Esophagus mucosa (tissue), 1 donor: ENCODE results near the gene PLCB1. TPM values are rescaled to one million over a fixed set of nuclear protein-coding genes. Genes with fewer than 3 reads are reported as not detected.

Source experiments
- ATAC-seq: fragments of 200-7000 bp; cut with Tn5 transposase; one replicate; pipeline ENCODE4 v1.9.1; 2020
- total RNA-seq: library from RNA; stranded (reverse); gene quantifications from one replicate; pipeline ENCODE4 v1.2.4, GENCODE V29; 2023
- donor health status: DM: yes; HTN: yes; CAD: no.

The PLCB1 gene
- total RNA-seq, 1 donor from 2014 or later = 2.7 TPM

DNA sequence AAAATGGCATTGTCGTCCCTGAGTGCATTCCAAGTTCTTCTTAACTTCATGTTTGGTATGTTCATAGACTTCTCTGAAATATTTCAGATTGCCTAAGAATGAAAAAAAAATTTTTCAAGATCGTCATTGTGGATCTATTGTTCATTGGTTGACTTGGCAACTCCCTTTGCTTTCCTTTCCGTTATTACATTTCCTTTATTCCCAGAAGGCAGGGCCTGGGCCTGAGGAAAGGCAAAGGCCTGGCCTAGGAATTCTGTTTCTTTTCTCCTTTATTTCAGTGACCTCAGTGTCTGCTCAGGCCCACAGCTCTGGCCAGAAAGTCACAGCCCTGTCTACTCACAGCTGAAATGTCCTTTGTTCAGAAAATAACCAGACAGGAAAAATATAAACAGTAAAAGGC, 535.2 kb downstream of the PLCB1 start:
- ATAC-seq = no peak

DNA sequence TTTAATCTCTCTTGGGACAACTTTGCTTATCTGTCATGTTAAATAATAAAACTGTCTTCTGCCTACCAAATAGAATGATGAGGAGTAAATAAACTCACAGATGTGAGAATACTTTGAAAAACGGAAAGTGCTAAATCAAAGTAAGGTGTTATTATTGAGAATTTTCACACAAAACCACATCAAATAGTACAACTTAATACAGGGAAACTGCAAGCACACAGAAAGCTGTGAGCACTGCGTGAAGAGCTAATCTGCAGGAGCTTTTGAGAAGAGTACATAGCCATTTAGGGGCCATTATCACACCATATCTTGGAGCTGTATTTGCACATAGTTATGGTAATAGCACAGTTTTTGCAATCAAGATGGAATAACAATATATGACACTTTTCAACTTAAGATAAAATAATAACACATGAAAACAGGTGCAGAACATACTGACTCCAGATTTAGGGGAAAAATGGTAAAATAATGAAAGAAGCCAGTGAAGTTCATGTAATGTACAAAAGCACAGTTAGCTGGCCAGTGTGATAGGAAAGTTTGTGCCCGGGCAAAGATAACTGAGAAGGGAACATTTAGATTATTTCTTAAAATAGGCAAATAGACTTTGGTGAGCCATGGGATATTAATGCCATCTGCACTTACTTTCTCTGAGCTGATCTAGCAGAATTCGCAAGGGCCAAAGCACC, 538.3 kb downstream of the PLCB1 start:
- ATAC-seq = no peak

DNA sequence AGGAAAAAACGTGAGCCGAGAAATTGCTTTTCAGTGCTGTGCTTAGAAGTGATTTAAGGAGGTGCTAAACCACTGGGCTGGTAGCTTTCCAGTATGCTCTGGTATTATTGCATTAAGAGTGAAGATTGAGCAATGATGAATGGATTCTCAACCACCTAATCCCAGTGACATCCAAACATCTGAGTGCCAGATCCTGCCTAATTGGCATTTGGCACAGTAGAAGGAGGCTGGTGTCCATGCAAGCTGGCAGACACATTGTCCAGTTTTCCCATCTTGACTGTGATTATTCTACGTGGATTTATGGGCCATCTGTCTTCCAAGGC, 538.8 kb downstream of the PLCB1 start:
- no peak for ATAC-seq

DNA sequence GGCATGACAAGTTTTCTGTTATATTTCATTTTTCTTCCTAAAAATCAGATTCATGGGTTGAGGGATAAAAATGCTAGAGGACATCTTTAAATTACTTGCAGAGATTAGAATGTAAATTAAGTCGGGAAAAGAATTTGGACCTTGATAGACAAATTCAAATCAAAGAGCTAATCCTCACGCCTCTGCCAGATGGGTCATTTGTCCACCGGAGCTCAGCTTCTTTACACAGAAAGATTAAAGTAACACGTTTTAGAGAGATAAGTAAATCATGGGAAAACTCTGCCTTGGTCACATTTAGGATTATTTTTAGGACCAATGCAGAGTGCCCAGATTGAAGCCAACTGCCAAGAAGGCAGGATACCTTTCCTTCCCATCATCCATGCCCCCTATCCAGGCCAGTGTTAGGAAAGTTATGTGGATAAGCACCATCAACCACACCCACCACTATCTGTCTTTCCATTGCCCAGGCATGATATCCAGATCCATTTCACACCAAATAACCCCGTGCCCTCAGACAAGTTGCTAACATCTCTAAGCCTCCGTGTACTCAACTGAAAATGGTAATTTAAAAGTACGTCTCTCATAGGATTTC, 539.4 kb downstream of the PLCB1 start:
- no peak for ATAC-seq

DNA sequence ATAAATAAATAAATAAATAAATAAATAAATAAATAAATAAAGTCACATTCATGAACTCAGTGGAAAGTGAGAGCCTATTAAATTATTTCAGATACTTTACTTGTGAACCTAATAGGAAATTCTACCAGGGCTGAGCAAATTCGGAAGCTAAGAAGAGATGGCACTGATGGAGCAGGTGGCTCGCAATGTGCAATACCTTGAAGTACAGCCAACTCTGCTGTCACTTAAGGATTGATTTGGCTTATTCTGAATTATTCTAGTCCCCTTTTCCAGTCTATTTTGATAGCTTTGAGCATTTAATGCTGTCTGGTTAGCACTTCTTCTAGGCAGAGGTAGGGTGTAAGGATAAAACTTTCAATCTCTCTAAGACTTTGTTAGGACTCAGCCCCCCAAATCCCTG, 541.0 kb downstream of the PLCB1 start:
- ATAC-seq = no peak

DNA sequence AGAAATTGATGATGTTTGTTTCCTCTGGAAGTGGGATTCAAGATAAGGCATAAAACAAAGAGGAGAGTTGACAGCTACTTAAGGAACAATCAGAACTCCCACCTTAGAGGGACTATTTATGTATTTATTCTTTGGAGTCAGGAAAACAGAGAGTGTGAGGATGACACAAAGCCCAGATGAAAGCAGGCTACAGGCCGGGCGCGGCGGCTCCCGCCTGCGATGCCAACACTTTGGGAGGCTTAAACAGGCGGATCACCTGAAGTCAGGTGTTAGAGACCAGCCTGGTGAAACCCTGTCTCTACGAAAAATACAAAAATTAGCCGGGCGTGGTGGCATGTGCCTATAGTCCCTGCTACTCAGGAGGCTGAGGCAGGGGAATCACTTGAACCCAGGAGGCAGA, 543.8 kb downstream of the PLCB1 start:
- ATAC-seq = no peak

DNA sequence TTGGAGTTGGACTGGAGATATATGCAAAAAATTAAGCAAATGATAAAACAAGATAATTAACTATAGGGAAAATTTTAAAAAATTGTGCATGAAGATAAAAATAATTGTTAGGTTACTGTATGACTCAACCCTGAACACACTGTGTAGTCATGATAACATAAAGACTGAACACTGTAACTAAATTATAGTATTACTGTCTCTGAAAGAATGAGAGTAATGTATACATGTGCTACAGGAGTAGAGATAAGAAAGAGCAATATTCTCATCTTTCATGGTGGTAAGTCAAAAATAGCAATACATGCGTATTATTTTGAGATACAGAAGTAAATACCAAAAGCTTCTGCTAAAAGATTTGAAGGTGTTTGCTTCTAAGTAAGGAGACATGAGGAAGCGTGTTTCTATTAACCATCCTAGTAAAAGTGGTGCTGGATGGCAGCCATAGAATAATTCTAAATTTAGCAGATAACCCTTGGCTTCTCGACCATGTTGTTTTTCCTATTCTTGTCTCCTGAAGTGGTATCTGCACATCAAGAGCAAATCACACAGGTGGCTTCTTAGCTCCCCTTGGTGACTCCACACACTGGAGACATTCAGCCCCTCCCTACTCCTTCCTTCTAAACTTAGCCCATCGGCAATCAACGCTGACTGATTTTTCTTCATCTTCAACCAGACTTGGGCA, 546.2 kb downstream of the PLCB1 start:
- no peak for ATAC-seq

DNA sequence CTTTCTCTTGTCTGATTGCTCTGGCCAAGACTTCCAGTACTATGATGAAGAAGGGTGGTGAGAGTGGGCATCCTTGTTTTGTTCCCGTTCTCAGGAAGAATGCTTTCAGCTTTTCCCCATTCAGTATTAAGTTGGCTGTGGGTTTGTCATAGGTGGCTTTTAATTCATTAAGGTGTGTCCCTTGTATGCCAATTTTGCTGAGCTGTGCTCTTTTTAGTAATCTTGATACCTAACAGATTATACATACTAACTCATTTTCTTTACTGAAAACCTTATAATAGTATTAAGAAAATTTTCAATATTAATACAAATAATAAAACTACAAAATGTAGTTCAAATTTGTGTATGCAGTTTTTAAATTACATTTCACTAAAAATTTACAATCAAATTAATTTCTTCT, 557.3 kb downstream of the PLCB1 start:
- no peak for ATAC-seq

DNA sequence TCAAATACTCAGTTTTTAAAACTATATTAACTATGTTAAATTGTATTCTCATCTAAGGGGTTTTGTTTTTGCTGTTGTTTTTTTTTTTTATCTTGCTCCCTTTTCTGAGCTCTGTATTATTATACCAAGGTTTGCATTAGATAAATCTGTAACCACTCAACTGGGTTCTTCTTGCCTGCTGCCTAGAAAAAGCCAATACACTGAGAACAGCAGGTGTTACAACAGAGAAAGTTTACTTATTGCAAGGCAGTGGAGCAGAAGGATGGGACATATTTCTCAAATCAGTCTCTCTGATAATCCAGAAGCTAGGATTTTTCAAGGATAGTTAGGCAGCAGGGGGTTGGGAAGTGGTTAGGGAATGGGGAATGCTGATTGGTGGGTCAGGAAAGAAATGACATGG, 558.0 kb downstream of the PLCB1 start:
- no peak for ATAC-seq

DNA sequence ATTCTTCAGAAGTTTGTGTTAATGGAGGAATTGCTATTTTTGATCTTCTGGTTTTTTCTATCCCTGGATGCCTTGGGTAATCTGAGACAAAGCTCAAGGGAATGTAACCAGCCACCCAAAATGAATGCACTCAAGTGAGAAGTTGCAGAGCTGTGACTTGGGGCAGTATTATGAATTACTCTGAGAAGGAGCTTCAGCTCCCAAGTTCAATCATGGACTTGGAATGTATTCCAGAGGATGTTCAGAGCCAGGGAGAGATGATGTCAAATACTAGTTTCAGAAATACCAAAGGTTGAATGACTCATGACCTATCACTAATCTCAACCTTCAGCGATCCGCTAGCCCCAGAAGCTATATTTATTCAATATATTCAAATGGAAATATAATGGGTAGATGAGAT, 561.6 kb downstream of the PLCB1 start:
- ATAC-seq = no peak

DNA sequence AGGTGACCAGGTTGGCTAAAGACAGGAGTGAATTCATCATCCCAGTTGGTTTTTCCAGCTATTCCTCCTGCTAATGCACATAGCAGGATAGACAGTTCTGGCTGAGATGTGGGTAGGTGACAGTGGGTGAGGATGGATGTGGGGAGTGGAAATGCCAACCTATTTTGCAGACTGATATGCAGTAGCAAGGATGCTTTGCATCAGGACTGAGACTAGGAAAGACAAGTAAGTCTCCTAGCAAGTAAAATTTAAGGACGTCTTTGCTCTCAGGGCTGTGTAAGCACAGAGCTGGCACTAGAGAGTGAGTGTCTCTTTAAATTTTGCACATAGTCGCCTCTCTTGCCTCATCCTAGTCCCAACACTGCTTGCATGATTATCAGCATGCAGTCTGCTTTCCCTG, 568.7 kb downstream of the PLCB1 start:
- ATAC-seq = no peak

DNA sequence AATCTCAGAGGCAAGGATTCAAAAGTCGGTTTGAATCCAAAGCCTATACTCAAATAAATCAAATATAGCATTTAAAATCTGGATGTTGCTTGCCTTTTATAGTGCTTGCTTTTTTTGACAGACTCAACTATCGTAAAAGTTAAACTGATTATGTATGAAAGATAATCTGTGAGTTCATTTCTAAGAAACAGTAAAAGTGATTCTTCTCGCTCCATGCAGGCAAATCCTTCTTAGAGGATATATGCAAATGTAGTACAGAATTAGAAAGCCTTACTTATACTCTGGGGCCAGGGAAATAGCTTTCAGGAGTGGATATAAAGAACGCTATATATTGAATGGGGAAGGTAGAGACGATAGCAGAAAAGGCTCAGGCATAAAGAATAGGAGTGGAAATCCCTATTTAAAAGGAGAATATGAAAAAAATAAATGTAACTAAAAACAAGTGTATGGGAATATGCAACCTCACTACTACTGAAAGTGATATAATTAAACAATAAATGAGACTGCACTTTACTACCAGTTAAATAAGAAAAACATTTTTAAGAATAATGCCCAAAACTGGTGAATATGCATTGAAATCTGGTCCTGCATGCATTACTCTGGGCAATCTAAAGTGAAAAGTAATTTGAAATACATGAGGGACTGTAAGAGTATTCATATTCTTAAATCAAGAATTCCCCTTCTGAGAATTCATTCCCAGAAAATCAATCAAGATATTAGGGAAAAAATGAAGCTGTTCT, 575.1 kb downstream of the PLCB1 start:
- ATAC-seq = no peak

DNA sequence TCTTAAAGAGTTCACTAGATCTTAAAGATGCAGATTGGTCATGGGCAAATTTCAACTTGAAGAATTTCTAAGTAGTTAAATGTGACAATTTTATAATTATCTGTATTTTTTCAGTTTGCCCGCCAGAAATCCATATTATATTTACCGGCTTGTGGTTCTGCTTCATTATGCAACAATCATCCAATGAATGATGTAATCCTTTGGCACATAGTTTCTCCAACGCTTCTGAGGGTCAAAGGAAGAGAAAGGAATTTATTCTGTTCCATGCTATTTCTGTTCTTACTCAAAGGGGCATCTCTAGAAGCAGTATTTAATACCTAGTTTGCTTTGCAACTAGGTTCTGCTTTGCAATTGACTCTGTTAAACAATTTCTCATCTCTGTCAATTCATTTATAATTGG, 577.6 kb downstream of the PLCB1 start:
- ATAC-seq = no peak

DNA sequence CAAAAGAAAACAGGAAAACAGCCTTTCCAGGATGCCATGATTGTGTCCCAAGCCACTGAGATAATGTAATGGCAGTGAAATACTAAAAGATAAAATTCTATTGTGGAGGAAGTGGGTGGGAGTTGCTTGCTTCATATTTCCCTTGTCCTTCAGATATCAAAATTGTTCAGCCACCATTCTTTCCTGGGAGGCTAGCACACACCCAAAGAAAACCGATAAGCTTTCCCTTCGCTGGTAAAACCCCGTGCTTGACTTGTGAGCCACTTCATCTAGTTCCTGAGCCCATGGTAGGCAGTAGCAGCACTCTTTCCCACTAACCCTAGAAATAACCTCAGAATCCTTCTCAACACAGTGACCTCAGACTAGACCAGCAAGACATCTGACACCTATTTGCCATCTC, 579.4 kb downstream of the PLCB1 start:
- no peak for ATAC-seq

DNA sequence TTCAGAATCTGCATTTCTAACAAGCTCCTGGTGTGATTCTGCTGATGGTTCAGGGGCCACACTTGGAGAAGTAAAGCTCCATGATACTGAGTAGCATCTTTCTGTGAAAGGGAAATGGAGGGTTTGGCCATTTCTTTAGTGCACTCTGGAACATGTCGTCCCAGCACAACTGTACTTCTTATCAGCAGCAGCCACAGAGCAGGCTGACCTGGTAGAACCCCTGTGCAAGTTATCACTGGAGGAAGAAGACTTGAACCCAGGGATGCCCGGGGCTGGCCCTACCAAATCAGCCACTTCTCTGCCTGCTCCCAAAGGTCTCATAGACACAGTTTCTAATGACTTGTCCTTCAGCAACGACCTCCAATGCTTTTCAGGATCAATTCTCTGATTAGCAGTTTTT, 582.1 kb downstream of the PLCB1 start:
- ATAC-seq = no peak

DNA sequence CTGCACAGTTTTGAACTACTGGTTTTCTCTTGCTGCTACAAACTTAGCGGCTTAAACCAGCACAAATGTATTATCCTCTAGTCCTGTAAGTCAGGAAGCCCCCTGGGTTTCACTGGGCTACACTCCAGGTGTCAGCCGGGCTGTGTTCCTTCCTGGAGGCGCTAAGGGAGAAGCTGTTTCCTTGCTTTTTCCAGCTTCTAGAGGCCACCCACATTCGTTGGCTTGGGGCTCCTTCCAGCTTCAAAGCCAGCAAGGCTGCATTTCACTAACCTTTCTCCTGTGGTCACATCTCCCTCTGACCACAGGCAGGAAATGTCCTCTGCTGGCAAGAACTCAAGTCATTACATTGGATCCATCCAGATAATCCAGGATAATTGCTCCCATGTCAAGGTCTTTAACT, 586.2 kb downstream of the PLCB1 start:
- no peak for ATAC-seq

DNA sequence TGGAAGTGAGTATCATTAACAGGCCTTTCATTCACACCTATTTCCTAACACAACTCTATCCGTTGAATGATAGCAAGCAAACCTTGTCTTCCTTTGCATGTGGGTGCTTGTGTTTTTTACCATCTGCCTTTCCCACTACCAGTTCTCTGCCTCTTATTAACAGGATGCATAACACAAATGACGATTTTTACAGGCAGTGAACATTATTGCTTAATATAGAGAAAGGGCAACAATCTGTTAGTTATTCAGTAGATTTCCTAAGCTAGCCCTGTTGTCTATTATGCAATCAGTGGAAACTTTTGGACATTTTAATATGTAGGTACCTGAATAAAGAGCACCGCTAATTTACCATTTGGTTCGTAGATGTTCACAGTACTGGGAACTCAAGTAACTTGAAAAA, 588.0 kb downstream of the PLCB1 start:
- ATAC-seq = no peak

DNA sequence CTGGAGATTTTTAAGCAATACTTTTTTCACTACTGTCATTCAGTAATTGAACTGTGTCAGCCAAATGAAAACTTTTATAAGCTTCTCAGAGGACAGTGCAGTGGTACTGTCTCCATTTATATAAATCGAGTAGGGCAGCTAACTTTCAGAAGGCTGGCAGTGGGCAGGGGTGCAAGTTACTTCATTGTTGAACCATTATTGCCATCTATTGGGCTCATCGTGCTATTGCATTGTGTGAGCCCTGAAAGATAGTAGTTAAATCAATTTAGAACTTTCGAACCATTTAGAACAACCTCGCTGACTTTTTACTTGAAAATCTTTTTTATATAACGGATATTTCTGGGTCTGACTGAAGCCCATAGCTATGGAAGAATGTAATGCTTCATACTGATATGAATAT, 589.0 kb downstream of the PLCB1 start:
- ATAC-seq = peak; percentile 47

DNA sequence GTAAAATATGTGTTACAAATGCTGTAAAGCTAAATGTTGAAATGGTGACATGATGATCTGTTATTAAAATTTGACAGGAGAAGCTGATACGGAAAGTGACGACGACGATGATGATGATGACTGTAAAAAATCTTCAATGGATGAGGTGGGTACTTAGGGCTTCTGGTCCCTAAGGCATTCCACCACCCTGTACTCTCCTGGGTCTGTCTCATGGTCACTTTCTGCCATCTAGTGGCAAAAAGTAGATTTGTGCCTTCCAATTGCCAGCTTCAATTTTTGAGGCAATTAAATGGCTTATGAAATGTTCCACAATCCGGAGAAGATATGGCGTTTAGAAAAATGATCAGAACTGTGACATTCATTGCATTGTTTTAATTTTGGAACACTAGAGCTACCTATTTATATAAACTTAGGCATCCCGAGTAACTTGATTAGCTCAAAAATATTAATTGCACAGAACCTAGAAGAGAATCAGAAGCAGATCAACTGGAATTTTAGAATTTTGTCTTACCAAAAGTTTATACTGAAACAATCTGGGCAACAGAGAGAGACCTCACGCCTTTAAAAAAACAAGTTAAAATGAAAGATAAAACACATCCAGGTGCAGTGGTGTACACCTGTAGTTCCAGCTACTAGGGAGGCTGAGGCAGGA, 590.3 kb downstream of the PLCB1 start:
- ATAC-seq = peak; percentile 63

DNA sequence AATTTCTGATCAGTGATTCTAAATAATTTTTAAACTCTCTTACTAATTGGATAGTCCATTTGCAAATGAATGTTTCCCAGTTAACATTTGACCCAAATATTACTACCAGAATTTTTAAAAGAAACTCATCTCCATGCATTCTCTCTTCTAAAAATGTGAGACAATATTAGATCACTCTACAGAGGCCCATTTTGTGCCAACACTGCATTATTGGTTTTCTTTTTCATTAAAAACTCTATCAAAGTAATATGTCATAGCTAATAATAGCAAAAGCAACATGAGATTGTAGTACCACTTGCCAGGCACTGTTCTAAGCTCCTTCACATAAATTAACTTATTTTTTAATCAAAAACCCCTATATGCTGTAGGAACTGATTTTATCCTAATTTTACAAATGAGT, 591.2 kb downstream of the PLCB1 start:
- ATAC-seq = no peak

DNA sequence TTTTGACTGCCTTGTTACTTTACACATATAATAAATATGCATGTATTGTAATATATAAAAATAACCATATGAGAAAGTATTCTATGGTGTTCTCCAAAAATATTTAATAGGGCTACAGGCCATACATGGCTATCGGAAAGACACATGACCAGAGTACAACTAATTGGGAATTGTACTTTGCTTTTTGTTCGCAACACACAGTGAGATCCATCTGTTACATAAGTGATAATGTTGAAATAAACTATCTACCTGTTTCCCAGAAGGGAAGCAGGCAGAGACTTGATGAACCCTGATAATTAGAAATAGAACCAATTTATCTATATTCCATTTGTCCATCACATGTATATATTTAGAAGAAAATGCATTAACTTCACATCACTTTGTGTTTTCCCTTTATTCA, 592.8 kb downstream of the PLCB1 start:
- no peak for ATAC-seq

DNA sequence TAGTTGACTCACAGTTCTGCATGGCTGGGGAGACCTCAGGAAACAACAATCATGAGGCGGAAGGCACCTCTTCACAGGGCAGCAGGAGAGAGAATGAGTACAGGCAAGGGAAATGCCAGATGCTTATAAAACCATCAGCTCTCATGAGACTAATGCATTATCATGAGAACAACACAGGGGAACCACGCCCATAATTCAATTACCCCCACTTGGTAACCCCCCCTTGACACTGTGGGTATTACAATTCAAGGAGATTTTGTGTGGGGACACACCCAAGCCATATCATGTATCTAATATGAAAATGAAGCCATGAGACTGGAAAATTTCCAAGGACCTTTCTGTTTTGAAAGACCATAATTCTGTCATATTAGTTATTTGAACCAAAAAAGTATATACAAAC, 594.4 kb downstream of the PLCB1 start:
- no peak for ATAC-seq

DNA sequence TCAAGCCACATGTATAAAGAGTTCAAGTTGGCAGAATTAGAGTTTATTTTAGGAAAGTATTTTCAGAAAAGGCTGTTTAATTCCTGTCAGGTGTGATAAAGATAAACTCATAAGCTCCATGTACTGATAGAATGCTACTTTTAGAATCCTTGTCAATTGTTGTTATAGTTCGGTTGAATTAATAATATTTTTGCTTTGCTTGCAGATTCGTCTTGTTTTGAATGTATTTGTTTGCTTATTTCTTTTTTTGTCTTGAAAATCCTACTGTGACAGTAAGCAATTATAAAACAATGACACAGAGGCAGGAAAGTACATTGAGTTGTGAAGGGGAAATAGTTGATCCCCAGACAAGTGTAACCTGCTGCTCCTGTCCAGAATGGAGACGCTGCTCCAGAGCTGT, 602.9 kb downstream of the PLCB1 start:
- ATAC-seq = no peak
